Omental fat pad (tissue), 4 donors: ENCODE results near the gene MAP3K15. TPM values are rescaled to one million over a fixed set of nuclear protein-coding genes. Genes with fewer than 3 reads are reported as not detected.

ENCODE experiments used
- ATAC-seq: fragments of 150-250 bp; one replicate; pipeline ENCODE4 v1.9.1; 2016; ENCODE audit warnings: mild to moderate bottlenecking, moderate library complexity; ENCODE audit not compliant: low FRiP score
- DNase-seq: peaks from one replicate; pipeline ENCODE4 v3.0.0-alpha.2; 2019; ENCODE audit warnings: low spot score
- CTCF ChIP-seq, 3 donors: fragments of 450-650 bp; IDR thresholded peaks; one replicate each; pipeline ENCODE4 v1.5.1; 2016 to 2017; ENCODE audit warnings: antibody characterized with exemption in 3 of 3, mild to moderate bottlenecking in 3 of 3, moderate library complexity in 2 of 3
- total RNA-seq, 4 donors: library from RNA; depleted of rRNA; stranded (reverse); fragments of >200 nt; gene quantifications; one replicate each; pipeline ENCODE4 v1.1.0, GENCODE V29; 2016

Gene MAP3K15
- total RNA-seq, 4 donors from 2014 or later: 0.24 to 0.37 (median 0.25) TPM; not detected in 1

- DNase-seq: no peak
- TF ChIP-seq CTCF (IDR thresholded peaks at IDR 0.05): no peak
- no peak for ATAC-seq
These were observed 132.7 kb downstream of the MAP3K15 start for GRCh38 chrX:19382555-19383145.

GRCh38 chrX:19381326-19381725, 134.0 kb downstream of the MAP3K15 start:
- DNase-seq: no peak

GRCh38 chrX:19377799-19378198, 137.5 kb downstream of the MAP3K15 start:
- ATAC-seq: no peak
- no peak for TF ChIP-seq CTCF (IDR thresholded peaks at IDR 0.05)
- no peak for DNase-seq

More at GRCh38 chrX:19381326-19381725, 134.0 kb downstream of the MAP3K15 start:
- TF ChIP-seq CTCF (IDR thresholded peaks at IDR 0.05): no peak
- ATAC-seq: no peak

GRCh38 chrX:19375546-19375945, 139.8 kb downstream of the MAP3K15 start:
- DNase-seq: no peak
- ATAC-seq: no peak
- no peak for TF ChIP-seq CTCF (IDR thresholded peaks at IDR 0.05)

GRCh38 chrX:19373351-19373891, 141.9 kb downstream of the MAP3K15 start:
- DNase-seq: no peak
- ATAC-seq: no peak
- no peak for TF ChIP-seq CTCF (IDR thresholded peaks at IDR 0.05)

GRCh38 chrX:19372547-19373331, 142.6 kb downstream of the MAP3K15 start:
- no peak for TF ChIP-seq CTCF (IDR thresholded peaks at IDR 0.05)
- no peak for DNase-seq
- peak; percentile 17 for ATAC-seq
